NCI-H2029 treated with DMSO at 0.1 percent for 48 hours (cell line): Measurements from ENCODE around the gene BRD3.

Experiments used
- DNase-seq: peaks from one replicate; lab custom pipeline; 2025; lab: John Stamatoyannopoulos, UW

The BRD3 gene

DNA sequence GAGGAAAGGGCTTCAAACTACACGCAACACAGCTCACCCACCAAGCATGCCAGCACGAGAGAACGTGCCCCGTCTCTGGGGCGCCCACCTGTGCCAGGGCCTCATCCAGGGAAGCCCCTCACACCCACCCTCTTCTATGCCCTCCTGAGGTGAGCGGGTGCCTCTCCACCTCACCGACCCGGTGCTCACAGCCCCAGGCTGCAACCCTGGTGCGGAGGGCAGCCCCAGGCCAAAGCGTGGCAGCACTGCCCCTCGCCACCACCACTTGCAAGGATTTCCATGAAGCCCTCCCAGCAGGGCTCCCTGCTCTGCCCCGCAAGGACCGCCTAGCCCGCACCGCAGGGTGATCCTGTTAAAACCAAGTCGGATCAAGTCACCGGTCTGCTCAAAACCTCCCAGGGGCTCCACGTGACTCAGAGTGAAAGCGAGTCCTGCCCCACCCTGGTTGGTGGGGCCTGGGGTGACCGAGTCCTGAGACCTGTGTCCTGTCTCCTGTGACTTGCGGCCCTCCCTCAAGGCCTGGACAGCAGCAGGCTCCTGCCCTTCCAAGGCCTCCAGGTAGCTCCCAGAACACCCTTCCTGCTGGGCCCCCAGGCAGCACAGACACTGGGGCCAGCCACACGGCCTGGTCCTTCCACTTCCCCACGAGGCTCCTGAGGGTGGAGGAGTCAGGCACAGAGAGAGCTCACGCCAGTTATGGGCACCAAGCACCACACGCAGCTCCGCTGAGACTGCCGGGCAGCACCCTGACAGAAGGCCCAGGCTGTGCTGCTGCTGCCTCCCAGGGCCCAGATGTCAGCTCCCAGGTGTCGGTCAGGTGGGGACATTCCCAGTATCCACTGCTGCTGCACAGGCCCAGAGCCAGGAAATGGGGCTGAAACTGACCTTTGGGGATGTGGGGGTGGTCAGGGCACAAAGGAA is 12.7 kb downstream of the BRD3 start:
- DNase-seq: no peak

DNA sequence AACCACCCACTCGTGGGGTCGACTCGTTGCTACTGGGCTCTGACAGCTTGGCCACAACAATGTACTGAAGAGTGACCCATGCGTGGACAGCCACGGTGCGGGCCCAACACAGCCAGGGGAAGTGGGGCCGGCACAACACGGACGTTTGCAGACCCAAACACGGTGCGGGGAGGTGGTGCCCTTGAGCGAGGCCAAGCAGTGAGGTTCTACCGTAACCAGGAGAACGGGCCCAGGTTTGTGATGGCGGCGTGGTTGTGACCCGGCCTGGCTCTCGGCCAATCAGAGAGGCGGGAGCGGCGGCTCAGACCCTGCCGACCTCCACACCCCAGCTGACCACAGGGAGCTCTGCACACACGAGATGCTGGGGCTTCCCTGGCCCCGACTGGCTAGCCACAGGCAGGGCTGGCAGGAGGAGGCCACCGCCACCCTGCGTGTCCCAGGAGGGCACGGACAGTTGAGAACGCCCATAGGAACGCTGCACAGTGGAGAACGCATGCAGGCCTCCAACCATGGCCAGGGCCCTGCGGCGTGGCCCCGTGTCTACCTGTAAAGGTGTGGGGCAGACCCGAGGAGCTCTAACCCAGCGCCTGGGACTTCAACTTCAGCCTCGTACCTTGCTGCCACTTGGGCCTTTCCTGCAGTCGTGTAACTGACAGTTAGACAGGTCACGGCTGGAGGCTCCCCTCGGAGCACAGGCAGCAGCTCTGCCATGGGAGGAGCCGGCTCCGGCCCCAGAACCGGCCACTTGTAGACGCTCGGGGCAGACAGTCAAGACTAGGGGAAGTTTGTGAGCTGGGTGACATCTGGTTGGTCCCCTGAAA is 13.7 kb downstream of the BRD3 start:
- DNase-seq: no peak

DNA sequence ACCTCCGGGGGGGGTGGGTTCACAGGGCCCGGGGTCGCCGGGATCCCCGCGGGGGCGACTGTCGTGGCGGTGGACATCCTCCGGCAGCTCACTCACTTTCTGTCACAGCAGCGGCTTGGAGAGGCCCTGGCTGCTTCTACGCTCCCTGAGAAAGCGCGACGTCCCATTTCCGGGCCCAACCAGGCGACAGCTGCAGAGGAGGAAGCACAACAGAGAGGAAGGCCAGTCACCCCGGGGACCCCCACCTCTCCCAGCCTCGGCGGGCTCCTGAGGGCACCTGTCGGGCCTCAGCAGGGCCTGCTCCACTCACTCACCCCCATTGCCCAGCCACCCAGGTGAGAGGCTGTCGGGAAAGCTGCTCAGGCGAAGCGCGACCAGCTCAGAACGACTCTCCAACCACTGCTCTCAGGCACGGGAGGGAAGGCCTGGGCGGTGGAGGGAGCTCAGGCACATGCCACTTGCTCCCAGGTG is 14.4 kb downstream of the BRD3 start:
- DNase-seq: no peak

GRCh38 chr9:134052941-134053340 is 14.9 kb downstream of the BRD3 start:
- DNase-seq: no peak

DNA sequence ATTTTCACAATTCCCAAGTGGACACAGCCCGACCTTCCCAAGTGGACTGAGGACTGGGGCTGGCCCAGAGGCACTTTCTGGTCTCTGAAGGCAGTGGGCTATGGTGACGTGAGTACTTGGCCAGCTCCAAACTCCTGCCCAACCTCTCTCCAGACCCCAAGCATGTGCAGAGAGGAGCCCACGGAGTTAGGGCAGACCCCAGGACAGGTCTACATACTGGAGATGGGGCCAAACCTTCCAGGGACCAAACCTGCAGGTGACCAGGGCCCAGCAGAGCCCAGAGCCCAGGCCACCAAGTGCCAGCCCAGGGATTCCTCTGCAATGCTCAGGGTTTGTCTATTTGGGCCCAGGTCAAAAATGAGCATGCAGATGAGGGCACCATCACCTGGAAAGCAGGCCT is 15.3 kb downstream of the BRD3 start:
- DNase-seq: no peak

DNA sequence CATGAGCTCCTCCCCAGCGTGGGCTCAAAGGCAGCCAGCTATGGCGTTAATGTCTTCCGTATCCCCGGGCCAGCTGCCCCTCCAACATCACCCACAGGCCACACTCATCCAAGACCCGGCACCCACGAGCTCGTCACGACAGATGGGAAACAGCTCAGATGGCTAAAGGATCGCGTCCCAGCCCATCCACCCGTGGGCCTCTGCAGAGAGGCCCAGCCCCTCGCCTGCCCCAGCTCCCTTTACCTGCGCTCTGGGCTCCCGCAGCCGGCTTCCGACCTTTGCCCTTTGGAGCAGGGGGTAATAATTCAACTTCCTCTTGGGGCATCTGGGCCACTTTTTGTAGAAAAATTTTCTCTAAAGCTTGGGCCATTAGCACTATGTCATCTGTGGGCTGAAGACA is 16.5 kb downstream of the BRD3 start:
- DNase-seq: no peak

DNA sequence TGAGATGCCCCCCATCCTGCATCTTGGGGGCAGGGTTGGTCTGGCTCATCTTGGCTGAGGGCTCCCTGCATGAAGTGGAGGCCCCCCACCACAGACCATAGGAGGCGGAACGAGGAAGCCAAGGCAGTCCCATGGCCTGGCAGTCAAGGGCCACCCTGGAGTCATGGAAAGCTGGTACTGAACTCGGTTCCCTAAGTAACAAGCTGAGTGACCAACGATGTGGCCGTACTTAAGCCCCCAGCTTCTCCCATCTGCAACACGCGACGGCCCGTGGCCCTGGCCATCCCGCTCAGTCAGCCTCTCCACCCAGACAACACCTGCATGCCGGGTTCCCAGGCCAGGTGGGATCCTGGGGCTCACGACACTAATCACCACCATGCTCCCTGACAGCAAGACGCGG is 17.1 kb downstream of the BRD3 start:
- DNase-seq: no peak

- DNase-seq: no peak
Observed at GRCh38 chr9:134049772-134050588, 17.8 kb downstream of the BRD3 start.

- peak; percentile 28 for DNase-seq
Observed at GRCh38 chr9:134049236-134049635, 18.6 kb downstream of the BRD3 start.

- DNase-seq: no peak
Observed at GRCh38 chr9:134048582-134048968, 19.3 kb downstream of the BRD3 start.

DNA sequence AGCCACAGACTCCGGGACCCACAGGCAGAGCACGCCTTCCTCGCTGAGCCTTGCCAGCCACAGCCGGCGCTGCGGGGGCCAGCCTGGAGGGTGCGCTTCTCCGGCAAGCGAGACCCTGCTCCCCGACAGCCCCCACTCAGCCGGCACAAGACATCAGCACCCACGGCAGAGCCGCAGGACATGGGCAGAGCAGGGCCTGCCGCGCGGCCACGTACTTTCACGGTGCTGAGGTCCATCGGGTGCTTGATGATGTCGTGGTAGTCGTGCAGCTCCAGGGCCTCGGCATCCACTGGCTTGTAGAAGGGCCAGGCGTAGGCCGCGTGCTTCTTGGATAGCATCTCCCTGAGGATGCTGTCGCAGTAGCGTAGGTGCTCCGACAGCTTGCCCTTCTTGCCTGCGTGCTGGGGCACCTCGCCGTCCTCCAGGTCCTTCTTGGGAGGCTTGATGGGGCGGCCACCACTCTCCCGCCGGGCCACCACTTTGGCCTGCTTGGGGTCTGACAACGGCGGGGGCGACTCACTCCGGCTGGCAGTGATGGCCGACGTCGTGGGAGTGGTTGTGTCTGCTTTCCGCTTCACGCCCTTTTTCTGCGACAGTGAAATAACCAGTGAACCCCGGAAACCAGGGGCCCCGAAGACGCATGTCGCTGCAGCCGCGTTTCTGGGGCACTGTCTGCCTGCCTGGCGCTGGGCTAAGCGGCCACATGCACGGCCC is 19.8 kb downstream of the BRD3 start:
- DNase-seq: no peak

- DNase-seq: no peak
Observed at GRCh38 chr9:134046894-134047681, 20.7 kb downstream of the BRD3 start.

DNA sequence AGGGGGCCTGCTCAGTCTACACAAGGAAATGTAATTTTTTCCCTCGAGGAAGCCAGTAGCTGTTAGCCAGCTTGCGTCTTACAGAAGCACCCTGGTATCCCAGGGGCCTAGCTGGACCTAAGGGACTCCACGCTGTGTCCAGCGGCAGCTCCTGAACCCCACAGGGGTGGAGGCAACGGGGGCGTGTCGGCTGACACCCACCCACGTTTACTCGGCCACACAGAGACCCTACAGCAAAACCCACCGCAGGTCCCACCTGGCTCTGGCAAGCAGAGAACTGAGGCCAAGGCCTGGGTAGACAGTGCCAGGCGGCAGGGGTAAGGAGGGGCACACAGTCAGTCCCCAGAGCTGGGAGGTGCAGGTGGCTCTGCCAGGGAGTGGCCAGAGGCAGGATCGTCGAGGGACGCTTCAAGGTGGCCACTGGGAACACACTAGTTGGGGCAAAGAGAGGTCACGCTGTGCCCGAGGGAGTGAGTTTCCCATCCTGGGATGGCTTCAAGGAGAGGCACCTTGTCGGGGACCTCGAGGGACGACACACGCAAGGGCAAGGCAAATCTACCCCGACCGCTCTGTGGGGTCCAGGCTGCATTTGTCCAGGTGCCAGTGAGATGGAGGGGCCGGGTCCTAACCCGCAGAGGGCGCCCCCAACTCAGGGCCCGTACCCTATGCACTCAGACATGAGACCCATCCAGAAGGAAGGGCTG is 21.8 kb downstream of the BRD3 start:
- DNase-seq: no peak

- DNase-seq: no peak
Observed at GRCh38 chr9:134044944-134045343, 22.9 kb downstream of the BRD3 start.

- DNase-seq: no peak
Observed at GRCh38 chr9:134043531-134043988, 24.3 kb downstream of the BRD3 start.

GRCh38 chr9:134041649-134041962 is 26.2 kb downstream of the BRD3 start:
- DNase-seq: no peak

- no peak for DNase-seq
Observed at GRCh38 chr9:134040781-134041648, 26.8 kb downstream of the BRD3 start.

GRCh38 chr9:134040176-134040565 is 27.7 kb downstream of the BRD3 start:
- DNase-seq: no peak
